Measurements from ENCODE around the gene TMPRSS13. TPM values are rescaled to one million over a fixed set of nuclear protein-coding genes. Genes with fewer than 3 reads are reported as not detected.

TMPRSS13 gene
- total RNA-seq, 3 donors from 2014 or later (not counting 1 experiment from before 2014, with no cell fraction given), result 1.6 to 1.8 (median 1.8) TPM

DNA sequence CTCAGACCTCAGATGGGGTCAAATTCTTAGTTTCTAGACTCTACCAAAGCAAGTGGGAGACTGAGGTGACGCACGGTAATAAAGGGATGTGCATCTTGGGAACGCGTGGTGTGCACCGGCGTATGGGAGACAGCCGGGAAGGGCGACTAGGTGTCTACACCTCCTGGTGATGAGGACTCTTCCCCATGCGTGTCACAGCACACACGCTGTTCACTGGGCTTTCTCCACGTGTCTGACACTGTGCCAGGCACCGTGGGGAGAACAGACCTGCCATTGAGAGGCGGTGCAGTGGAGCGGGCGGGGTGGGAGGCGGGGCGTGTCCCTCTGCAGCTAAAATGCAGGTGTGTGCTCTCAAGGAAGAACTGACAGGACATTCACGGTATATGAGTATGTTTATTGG is 58.0 kb downstream of the TMPRSS13 start:
- Histone ChIP-seq H3K4me3 (ENCODE audit: low read length) (no peak overlapping the region), H3K9me3 (ENCODE audit: control insufficient read depth, insufficient read depth, low read length) (no peaks in the 10 kb centered on the region), H3K36me3 (ENCODE audit: control insufficient read depth, insufficient read depth, low read length) (no peaks in the 10 kb centered on the region), H3K27ac (ENCODE audit: low read length) (no peak overlapping the region), H3K27me3 (ENCODE audit: control insufficient read depth, insufficient read depth, low read length) (peaks cover 24% of the 10 kb centered on the region), H3K4me1 (ENCODE audit: control insufficient read depth, insufficient read depth, low read length) (peaks cover 31% of the 10 kb centered on the region)
- no peak for ATAC-seq
- no peak for DNase-seq
- H3K36me3 Mint-ChIP-seq, result no peaks in the 10 kb centered on the region
- TF ChIP-seq, protein P1, sequence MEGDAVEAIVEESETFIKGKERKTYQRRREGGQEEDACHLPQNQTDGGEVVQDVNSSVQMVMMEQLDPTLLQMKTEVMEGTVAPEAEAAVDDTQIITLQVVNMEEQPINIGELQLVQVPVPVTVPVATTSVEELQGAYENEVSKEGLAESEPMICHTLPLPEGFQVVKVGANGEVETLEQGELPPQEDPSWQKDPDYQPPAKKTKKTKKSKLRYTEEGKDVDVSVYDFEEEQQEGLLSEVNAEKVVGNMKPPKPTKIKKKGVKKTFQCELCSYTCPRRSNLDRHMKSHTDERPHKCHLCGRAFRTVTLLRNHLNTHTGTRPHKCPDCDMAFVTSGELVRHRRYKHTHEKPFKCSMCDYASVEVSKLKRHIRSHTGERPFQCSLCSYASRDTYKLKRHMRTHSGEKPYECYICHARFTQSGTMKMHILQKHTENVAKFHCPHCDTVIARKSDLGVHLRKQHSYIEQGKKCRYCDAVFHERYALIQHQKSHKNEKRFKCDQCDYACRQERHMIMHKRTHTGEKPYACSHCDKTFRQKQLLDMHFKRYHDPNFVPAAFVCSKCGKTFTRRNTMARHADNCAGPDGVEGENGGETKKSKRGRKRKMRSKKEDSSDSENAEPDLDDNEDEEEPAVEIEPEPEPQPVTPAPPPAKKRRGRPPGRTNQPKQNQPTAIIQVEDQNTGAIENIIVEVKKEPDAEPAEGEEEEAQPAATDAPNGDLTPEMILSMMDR (IDR thresholded peaks at IDR 0.05), result no peak
- peaks cover 13 to 28% of the 10 kb centered on the region in 2 donors for H3K4me1 Mint-ChIP-seq
- H3K9me3 Mint-ChIP-seq, result no peaks in the 10 kb centered on the region
- WGBS (ENCODE audit: insufficient coverage), result 88% methylated on average over 18 of the region's 18 CpGs
- intact Hi-C loops (cut with micrococcal nuclease), result no loop called here
- H3K27me3 Mint-ChIP-seq (ENCODE audit: low read depth in 2 of 2), result peaks cover 36 to 62% of the 10 kb centered on the region in 2 donors
- no peak overlapping the region for H3K27ac Mint-ChIP-seq
- H3K4me3 Mint-ChIP-seq, result no peak overlapping the region

DNA sequence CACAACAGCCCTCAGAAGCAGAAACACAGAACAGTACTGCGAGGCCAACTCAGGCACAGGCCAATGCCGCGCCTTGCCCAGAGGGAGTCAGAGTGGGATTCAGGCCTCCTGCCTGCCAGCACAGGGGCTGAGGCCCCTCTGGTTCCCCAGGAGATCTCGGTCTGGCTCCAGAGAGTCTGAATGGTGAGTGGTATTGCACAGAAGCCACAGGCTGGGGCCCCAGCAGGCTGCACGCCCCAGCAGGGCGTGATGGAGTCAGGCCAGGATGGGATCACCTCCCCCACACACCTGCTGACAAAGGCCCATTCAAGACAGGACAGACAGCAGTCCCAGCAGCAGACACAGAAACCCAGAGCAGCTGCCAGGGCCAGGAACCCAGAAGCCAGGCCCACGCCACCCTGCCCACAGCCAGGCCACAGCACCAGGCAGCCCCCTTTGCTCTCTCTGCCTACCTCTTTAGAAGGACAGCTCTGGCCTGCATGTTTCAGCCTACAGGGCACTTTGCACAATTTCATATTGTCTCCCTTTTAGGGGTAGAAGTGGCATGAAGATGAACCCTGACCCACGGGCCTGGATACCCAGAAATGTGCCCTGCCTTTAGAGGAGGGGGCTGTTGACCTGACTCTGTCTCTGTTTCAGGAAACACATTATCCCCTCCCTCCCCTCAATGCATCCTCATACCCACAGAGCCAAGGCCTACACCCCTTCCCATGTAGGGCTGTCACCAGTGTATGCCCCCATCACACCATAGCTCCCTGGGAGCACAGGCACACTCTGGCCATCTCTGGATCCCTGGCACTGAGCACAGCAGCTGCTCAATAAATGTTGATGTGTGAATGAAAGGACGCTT is 58.9 kb downstream of the TMPRSS13 start:
- Mint-ChIP-seq H3K4me3 (no peak overlapping the region), H3K27ac (no peak overlapping the region), H3K27me3 (ENCODE audit: low read depth in 2 of 2) (peaks cover 30 to 55% of the 10 kb centered on the region in 2 donors), H3K36me3 (no peaks in the 10 kb centered on the region), H3K4me1 (peaks cover 6 to 20% of the 10 kb centered on the region in 2 donors), H3K9me3 (no peaks in the 10 kb centered on the region)
- 74% methylated on average over 9 of the region's 9 CpGs for whole genome bisulfite sequencing (ENCODE audit: insufficient coverage)
- Histone ChIP-seq H3K27me3 (ENCODE audit: control insufficient read depth, insufficient read depth, low read length) (peaks cover 16% of the 10 kb centered on the region), H3K27ac (ENCODE audit: low read length) (no peak overlapping the region), H3K9me3 (ENCODE audit: control insufficient read depth, insufficient read depth, low read length) (no peaks in the 10 kb centered on the region), H3K4me1 (ENCODE audit: control insufficient read depth, insufficient read depth, low read length) (peaks cover 23% of the 10 kb centered on the region), H3K4me3 (ENCODE audit: low read length) (no peak overlapping the region), H3K36me3 (ENCODE audit: control insufficient read depth, insufficient read depth, low read length) (no peaks in the 10 kb centered on the region)
- DNase-seq (no peak), ATAC-seq (no peak)
- intact Hi-C loops (cut with micrococcal nuclease), result no loop called here
- TF ChIP-seq, protein P1 (IDR thresholded peaks at IDR 0.05), result no peak

DNA sequence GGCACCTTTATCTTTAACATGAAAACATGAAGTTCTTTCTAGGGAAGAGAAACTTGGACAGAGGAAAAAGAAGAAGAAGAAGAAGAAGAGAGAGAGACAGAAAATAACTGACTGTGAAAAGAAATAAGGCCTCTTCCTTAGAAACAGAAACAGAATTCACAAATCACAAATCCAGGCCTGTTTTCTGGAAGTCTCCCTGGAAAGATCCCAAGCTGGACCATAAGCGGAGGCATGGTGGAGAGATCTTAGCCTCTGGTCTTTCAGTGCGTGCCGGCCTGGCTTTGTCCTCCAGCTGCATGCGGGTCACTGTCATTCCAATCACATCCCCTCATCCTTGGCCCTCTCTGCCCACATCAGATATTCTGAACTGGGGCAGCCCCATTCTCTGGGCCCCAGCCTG is 59.6 kb downstream of the TMPRSS13 start:
- ATAC-seq, result no peak
- peaks cover 8% of the 10 kb centered on the region for H3K27me3 ChIP-seq (ENCODE audit: control insufficient read depth, insufficient read depth, low read length)

More for the DNA sequence above, 59.6 kb downstream of the TMPRSS13 start:
- peaks cover 25 to 48% of the 10 kb centered on the region in 2 donors for H3K27me3 Mint-ChIP-seq (ENCODE audit: low read depth in 2 of 2)
- H3K27ac Mint-ChIP-seq, result no peak overlapping the region
- no peaks in the 10 kb centered on the region for H3K9me3 Mint-ChIP-seq
- WGBS (ENCODE audit: insufficient coverage), result 72% methylated on average over 4 of the region's 4 CpGs
- H3K4me3 ChIP-seq (ENCODE audit: low read length), result no peak overlapping the region
- no peaks in the 10 kb centered on the region for H3K36me3 ChIP-seq (ENCODE audit: control insufficient read depth, insufficient read depth, low read length)
- intact Hi-C loops (cut with micrococcal nuclease), result no loop called here
- TF ChIP-seq, protein P1 (IDR thresholded peaks at IDR 0.05), result no peak
- H3K9me3 ChIP-seq (ENCODE audit: control insufficient read depth, insufficient read depth, low read length), result no peaks in the 10 kb centered on the region
- H3K4me1 ChIP-seq (ENCODE audit: control insufficient read depth, insufficient read depth, low read length), result peaks cover 19% of the 10 kb centered on the region
- no peaks in the 10 kb centered on the region for H3K36me3 Mint-ChIP-seq
- H3K4me1 Mint-ChIP-seq, result peaks cover 0 to 14% of the 10 kb centered on the region in 2 donors
- H3K4me3 Mint-ChIP-seq, result no peak overlapping the region
- no peak overlapping the region for H3K27ac ChIP-seq (ENCODE audit: low read length)
- DNase-seq, result no peak

Data from natural killer cell (primary cell).